Thyroid gland (tissue), 4 donors: ENCODE data around the gene ACAP1.

ENCODE experiments used
- CTCF ChIP-seq, 6 experiments: fragments of 200-600 bp in 3 of 6; fragments of 450-650 bp in 3 of 6; sonication (generic) in 3 of 6; IDR thresholded peaks; one replicate each; pipeline ENCODE4 v1.5.1; 2016 to 2019; ENCODE audit warnings: antibody characterized with exemption in 6 of 6, mild to moderate bottlenecking in 2 of 6, inconsistent platforms in 1 of 6, moderate library complexity in 1 of 6
- POLR2A ChIP-seq, 2 donors: fragments of 450-650 bp; IDR thresholded peaks; one replicate each; pipeline ENCODE4 v1.6.1; 2017; ENCODE audit warnings: antibody characterized with exemption in 2 of 2, mild to moderate bottlenecking in 2 of 2, moderate library complexity in 1 of 2

GRCh38 chr17:7329374-7329996, 6.8 kb upstream of the ACAP1 start:
- TF ChIP-seq CTCF (IDR thresholded peaks at IDR 0.05) (peak in 1 of 6 experiments; percentile 4), POLR2A (IDR thresholded peaks at IDR 0.05) (peak; percentile 61 to 86)
